Bone marrow (tissue), 2 donors: ENCODE results near the gene DLG2.

Source experiments
- DNase-seq, 2 donors: peaks; one replicate each; lab custom pipeline; 2025; lab: John Stamatoyannopoulos, UW

The DLG2 gene

DNA sequence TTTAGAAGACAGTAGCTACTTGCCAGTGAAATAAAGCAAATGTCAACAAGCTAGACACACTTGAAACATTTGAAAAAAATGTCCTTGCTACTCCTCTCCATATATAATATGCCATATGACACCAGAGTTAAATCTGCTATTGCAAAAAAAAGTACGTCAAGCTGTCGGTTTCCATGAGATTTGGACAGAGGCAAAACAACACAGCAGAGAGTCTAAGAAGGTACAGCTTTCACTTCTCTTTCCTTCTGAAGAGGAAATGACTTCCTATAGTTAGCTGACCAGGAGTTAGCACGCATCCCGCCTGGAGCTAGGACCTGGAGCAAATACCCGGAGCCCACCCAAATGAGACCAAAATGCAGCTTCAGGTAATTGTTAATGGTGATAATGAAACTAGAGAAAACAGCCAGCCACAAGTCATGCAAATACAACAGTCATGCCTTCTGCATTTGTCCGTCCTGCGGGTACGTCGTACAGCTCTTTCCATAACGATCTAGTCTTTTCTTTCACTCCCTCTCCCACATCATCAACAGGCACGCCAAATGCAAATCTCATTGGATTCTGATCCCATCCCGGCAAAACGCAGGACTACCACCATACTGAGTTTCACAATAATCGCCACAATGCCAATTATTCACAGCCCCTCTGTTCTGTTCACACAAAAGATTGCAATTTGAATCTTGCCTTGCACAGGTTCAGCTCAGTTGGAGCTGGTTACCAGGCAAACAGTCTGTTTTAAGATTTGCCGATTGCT lies 1945.9 kb downstream of the DLG2 start:
- no peak for DNase-seq

- no peak for DNase-seq
Measured at GRCh38 chr11:83680321-83680720, 1946.8 kb downstream of the DLG2 start.

- DNase-seq = no peak
Measured at GRCh38 chr11:83678831-83679584, 1948.1 kb downstream of the DLG2 start.

DNA sequence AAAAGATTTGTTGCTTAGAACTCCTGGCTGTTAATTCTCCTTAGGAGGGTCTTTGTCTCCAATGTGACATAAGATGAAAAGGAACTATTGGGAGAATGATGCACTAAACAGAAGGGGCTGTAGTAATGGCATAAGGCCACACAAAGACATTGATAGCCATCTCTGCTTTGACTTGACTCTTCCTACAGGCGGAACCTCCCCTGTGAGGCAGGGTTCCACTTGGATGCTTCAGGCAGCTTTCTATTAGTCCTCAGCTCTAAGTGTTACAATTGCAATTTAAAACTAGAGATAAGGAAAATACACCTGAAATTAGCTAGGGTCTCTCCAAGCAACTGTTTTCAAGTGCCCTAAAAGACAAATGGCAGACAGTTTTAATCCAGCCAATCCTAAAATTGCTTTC lies 1949.4 kb downstream of the DLG2 start:
- no peak for DNase-seq

DNA sequence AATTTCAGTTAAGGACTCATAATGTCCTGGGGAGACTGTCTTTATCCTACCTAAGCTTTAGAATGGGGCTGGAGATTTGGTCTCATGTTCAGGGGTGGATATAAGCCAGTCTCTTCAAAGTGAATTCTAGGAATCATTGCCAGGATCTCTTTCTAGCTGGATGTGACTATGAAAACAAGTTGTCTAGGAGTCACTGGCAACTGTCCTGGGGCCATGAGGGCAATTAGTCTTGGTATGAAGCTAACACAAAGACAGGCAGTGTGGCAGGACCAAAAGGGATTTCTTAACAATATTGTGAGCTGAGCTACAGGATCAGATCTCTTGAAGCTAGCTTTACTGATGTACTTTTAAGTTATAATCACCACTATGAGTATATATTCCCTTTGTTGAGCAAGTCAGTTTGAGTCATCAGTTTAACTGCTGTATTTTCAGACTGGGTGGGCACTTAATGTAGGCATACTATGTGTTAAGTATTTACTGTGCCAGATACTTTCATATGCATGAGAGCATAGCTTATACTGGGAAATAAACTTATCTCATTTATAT lies 1951.0 kb downstream of the DLG2 start:
- no peak for DNase-seq

- DNase-seq = no peak
Measured at GRCh38 chr11:83674102-83674896, 1952.8 kb downstream of the DLG2 start.

DNA sequence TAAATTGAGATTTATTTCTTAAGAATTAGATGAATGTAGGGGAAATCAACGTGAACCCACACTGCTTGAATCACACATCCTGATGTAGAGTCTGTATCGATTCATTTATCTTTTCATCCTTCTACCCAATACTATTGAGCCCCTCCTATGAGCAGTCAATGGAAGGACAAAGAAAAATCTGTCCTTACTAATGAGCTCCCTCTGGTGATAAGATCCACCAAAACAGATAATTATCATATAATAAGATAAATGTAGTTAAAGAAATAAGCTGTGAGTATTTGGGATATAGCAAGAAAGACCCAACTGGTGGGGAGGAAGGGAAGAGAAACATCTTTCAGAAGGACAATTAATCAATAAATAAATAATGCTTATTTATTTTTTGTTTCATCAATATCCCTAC lies 1955.9 kb downstream of the DLG2 start:
- DNase-seq = no peak

GRCh38 chr11:83666149-83666548 lies 1961.0 kb downstream of the DLG2 start:
- no peak for DNase-seq

DNA sequence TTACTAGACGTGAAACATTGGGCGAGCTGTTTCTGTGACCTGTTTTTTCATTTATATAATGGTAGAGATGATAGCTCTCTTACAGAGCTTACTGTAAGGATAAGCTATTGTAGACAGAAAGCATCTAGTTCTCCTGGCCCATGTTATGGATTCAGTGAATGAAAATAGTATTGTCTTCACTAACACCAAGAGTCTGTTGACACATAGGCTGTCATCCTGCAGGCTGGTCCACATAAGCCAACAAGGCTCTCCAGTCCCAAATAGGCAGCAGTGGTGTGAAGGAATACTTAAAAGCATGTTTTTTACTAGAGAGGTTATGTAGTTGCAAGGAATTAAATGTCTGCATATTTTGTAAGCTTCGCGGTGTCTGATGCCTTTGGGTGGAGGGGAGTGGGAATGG lies 1963.2 kb downstream of the DLG2 start:
- DNase-seq = no peak

DNA sequence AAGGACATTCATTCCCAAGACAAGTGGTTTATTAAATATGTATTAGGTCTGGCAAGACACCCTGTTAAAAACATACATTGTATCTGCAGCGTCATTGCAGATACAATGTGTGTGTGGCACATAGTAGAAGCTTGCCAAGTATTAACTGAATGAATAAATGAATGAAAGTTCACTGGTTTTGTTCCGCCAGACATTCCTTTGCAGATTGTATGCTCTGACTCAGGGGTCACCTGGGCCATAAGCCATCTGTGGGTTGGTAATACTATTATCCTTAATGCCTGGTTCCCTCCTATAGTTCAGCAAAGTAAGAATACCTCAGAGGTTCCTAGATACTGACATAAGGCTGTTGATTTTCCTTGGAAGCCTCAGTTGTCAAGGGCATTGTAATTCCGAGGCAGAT lies 1963.7 kb downstream of the DLG2 start:
- no peak for DNase-seq

DNA sequence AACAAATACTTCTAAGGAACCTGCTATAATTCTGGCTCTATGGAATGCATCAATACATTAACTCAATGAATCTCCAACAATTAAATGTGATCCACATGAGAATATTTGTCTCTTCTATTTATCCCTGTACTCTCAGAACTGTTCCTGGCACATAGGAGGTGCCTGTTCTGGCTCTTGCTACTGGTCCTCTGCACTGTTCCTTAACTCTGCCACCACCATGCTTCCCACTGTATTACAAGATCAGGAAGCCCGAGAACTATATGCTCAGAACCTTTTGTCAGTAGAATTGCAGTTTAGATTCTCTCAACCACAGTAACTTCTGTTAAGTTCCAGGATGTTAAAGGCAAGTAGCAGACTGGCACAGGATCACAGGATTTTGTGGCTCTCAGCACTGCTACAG lies 1964.7 kb downstream of the DLG2 start:
- no peak for DNase-seq

DNA sequence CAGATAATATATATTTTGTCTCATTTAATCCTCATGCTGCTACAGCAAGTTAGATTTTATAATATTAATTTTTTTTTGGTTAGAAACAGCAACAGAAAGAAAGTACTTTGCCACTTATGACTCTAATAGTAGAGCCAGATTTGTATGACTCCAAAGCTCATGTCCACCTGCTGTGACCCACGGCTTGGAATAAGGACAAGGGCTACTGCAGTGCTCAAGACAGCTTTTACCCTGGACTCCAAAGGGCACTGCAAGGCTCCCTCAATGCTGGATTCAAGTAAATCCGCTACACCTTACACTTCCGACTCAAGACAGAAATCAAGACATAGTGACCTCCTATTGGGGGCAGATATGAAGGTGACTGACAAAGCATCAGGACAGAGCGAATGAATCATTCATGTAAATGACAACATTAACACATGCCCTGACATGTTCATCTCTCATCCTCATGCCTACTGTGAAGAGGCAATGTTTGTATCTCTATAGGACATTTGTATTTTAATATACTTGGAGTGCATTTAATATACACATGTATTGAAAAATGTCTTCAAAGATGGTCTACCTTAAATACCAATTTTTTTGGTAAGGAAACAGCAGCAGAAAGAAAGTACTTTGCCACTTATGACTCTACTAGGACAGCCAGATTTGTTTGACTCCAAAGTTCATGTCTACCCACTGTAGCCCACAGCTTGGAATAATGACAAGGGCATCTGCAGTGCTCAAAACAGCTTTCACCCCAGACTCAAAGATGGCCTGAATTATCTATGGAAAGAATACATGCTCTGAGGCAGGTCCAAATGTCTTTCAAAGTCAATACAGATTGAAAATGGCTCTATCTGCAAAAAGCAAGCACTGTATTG lies 1965.4 kb downstream of the DLG2 start:
- DNase-seq = no peak

- DNase-seq = no peak
Measured at GRCh38 chr11:83659466-83659865, 1967.7 kb downstream of the DLG2 start.

DNA sequence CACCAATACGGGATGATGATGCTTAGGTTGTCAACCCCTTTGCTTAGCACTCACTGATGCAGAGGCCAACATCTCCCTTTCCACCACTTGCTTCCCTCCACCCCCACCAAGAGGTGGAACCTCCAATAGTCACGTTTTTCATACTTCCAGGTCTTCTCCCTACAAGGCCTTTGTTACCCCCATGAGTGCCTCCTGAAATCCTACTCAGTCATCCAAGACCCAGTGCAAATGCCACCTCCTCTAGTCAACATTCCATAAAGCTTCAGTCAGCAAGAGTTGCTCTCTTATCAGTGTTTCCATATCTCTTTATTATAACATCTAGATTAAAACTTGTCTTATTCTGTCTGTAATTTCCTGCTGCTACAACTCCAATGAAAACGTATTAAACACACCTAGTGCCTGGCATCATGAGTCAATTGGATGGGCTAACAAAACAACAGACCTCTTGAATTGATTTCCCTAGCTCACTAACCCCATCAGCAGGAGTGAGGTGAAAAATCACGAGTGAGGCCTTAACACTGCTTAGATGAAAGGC lies 1970.3 kb downstream of the DLG2 start:
- no peak for DNase-seq

- no peak for DNase-seq
Measured at GRCh38 chr11:83655976-83656375, 1971.2 kb downstream of the DLG2 start.

DNA sequence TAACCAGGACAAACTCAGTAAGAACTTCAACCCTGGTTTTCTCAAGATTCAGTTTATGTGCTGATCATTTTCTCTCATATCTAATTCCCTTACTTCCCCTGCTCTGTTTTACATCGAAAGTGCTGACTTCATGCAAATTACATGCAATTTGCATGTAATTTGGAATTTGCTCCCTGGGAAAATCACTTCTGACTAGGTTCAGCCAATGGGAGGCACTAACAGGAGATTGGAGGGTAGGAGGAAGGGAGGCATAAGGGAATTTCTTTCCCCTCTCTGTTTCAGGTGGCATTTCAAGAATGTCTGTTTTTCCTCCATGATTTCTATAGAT lies 1977.7 kb downstream of the DLG2 start:
- no peak for DNase-seq

- DNase-seq = no peak
Measured at GRCh38 chr11:83648610-83649527, 1978.3 kb downstream of the DLG2 start.

GRCh38 chr11:83645561-83645960 lies 1981.6 kb downstream of the DLG2 start:
- DNase-seq = no peak

- DNase-seq = no peak
Measured at GRCh38 chr11:83643115-83643514, 1984.0 kb downstream of the DLG2 start.

- DNase-seq = no peak
Measured at GRCh38 chr11:83642500-83642899, 1984.6 kb downstream of the DLG2 start.
